ENCODE measurements around the gene ANKLE2.
"Not testable (repeated sequence)": the region's sequence is repeated elsewhere in the genome, so short reads cannot be mapped to it uniquely, and the experiment has no call there.

Gene ANKLE2

GRCh38 chr12:132776816-132777568 is 15.4 kb upstream of the ANKLE2 start:
- peak; percentile 55 for DNase-seq

- DNase-seq, result not testable (repeated sequence)
Observed at GRCh38 chr12:132776230-132776625, 14.6 kb upstream of the ANKLE2 start.

- no peak for DNase-seq
Observed at GRCh38 chr12:132775502-132776229, 14.0 kb upstream of the ANKLE2 start.

- no peak for DNase-seq
Observed at GRCh38 chr12:132774646-132775275, 13.1 kb upstream of the ANKLE2 start.

GRCh38 chr12:132774159-132774558 is 12.5 kb upstream of the ANKLE2 start:
- no peak for DNase-seq

GRCh38 chr12:132773077-132773955 is 11.7 kb upstream of the ANKLE2 start:
- DNase-seq, result no peak

GRCh38 chr12:132772606-132773005 is 11.0 kb upstream of the ANKLE2 start:
- no peak for DNase-seq

- DNase-seq, result no peak
Observed at GRCh38 chr12:132771126-132771838, 9.7 kb upstream of the ANKLE2 start.

- DNase-seq, result no peak
Observed at GRCh38 chr12:132766380-132767085, 4.9 kb upstream of the ANKLE2 start.

GRCh38 chr12:132765361-132765760 is 3.7 kb upstream of the ANKLE2 start:
- DNase-seq, result no peak

GRCh38 chr12:132764231-132764630 is 2.6 kb upstream of the ANKLE2 start:
- DNase-seq, result no peak

GRCh38 chr12:132761921-132762583 is 420 bp upstream of the ANKLE2 start:
- peak; percentile 83 for DNase-seq

- DNase-seq, result no peak
Observed at GRCh38 chr12:132759359-132759758, 2.3 kb downstream of the ANKLE2 start.

- not testable (repeated sequence) for DNase-seq
Observed at GRCh38 chr12:132758825-132759224, 2.8 kb downstream of the ANKLE2 start.

GRCh38 chr12:132754160-132754932 is 7.3 kb downstream of the ANKLE2 start:
- DNase-seq, result no peak

GRCh38 chr12:132753670-132754069 is 8.0 kb downstream of the ANKLE2 start:
- not testable (repeated sequence) for DNase-seq

GRCh38 chr12:132748319-132748718 is 13.3 kb downstream of the ANKLE2 start:
- no peak for DNase-seq

GRCh38 chr12:132747896-132748295 is 13.7 kb downstream of the ANKLE2 start:
- no peak for DNase-seq

- DNase-seq, result no peak
Observed at GRCh38 chr12:132747395-132747794, 14.2 kb downstream of the ANKLE2 start.

GRCh38 chr12:132746613-132747012 is 15.0 kb downstream of the ANKLE2 start:
- no peak for DNase-seq
